Lung (tissue), 12 donors: Measurements from ENCODE around the gene C10orf105. TPM values are rescaled to one million over a fixed set of nuclear protein-coding genes. Genes with fewer than 3 reads are reported as not detected.

Source experiments
- ATAC-seq: fragments of 200-7000 bp; cut with Tn5 transposase; one replicate; pipeline ENCODE4 v1.9.1; 2020; ENCODE audit warnings: moderate number of reproducible peaks; ENCODE audit not compliant: insufficient read depth, low FRiP score
- DNase-seq, 3 donors: peaks; one replicate each; pipeline ENCODE4 v3.0.0-alpha.2; 2013 to 2017
- H3K27ac ChIP-seq, 2 donors: one replicate each; pipeline ENCODE4 v1.5.1; 2013; ENCODE audit warnings: mild to moderate bottlenecking in 2 of 2, moderate library complexity in 2 of 2, control low read depth in 1 of 2, inconsistent platforms in 1 of 2, low read depth in 1 of 2, low read length in 1 of 2
- H3K27me3 ChIP-seq, 3 donors: one replicate each; pipeline ENCODE4 v1.5.1; 2013; ENCODE audit warnings: low read length in 2 of 3; ENCODE audit not compliant: control insufficient read depth in 3 of 3, insufficient read depth in 3 of 3
- H3K36me3 ChIP-seq, 4 donors: one replicate each; pipeline ENCODE4 v1.5.1; 2013; ENCODE audit warnings: low read length in 4 of 4, mild to moderate bottlenecking in 1 of 4, moderate library complexity in 1 of 4; ENCODE audit not compliant: control insufficient read depth in 4 of 4, insufficient read depth in 4 of 4
- H3K4me1 ChIP-seq, 5 donors: one replicate each; pipeline ENCODE4 v1.5.1; 2013; ENCODE audit warnings: low read length in 5 of 5, mild to moderate bottlenecking in 2 of 5, moderate library complexity in 1 of 5; ENCODE audit not compliant: control insufficient read depth in 5 of 5, insufficient read depth in 5 of 5
- H3K4me3 ChIP-seq: one replicate; pipeline ENCODE4 v1.5.1; 2013; ENCODE audit warnings: mild to moderate bottlenecking, control low read depth, moderate library complexity
- H3K9ac ChIP-seq, 2 donors: one replicate each; pipeline ENCODE4 v1.5.1; 2013; ENCODE audit warnings: low read length in 2 of 2, control low read depth in 1 of 2; ENCODE audit not compliant: insufficient read depth in 1 of 2
- H3K9me3 ChIP-seq, 4 donors: one replicate each; pipeline ENCODE4 v1.5.1; 2013; ENCODE audit warnings: low read length in 3 of 4, mild to moderate bottlenecking in 1 of 4, moderate library complexity in 1 of 4; ENCODE audit not compliant: control insufficient read depth in 4 of 4, insufficient read depth in 3 of 4
- WGBS, 2 donors: extraction: QIAGEN DNeasy Blood & Tissue Kit; methylation state at CpG; one replicate each; pipeline ENCODE4 v1.1.7; 2013; 5-methylcytosine and 5-hydroxymethylcytosine counted together
- polyA plus RNA-seq, 2 donors: library from polyadenylated mRNA; stranded (reverse); fragments of 200-250 nt; gene quantifications; one replicate each; pipeline ENCODE4 v1.2.1, GENCODE V29; 2013
- total RNA-seq, 2 donors: library from RNA; depleted of rRNA in 1 of 2; stranded (reverse); fragments of >200 nt in 1 of 2; gene quantifications; one replicate each; pipeline ENCODE4 v1.2.1, GENCODE V29; 2014 to 2021
- TF ChIP-seq, protein P1 (sequence below): IDR thresholded peaks from 2 replicates; pipeline ENCODE4 v1.5.1; 2012; ENCODE audit warnings: mild to moderate bottlenecking; ENCODE audit errors: control extremely low read depth, extremely low read depth
- donor health status: control.
- donor health status: control.
- donor health status: Bipolar disorder and iron deficiency.
- donor health status: healthy.
- donor health status: DM: yes; HTN: yes; CAD: no.

C10orf105 gene
- total and polyA plus RNA-seq, 4 donors, result 0.14 to 0.58 (median 0.27) TPM

DNA sequence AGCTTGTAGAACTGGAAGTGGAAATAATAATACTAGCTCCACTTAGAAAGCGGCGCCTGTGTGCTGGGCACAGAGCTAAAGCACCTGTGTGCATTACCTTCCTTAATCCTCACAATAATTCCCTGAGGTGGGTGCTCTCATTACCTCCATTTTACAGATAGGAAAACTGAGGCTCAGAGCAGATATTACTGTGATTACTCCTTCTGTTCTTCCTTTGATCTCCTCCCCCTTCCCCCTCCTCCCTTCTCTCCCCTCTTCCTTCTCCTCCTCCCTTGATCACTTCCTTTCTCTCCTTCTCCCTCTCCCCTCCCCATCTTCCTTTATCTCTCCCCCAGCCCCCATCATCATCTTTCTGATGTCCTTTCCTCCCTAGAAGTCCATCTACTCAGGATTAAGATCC is 55.0 kb downstream of the C10orf105 start:
- Histone ChIP-seq H3K27ac (no peak overlapping the region), H3K36me3 (no peaks in the 10 kb centered on the region), H3K9me3 (no peaks in the 10 kb centered on the region), H3K9ac (no peak overlapping the region), H3K27me3 (no peaks in the 10 kb centered on the region), H3K4me1 (peaks cover 0 to 6% (median 0%) of the 10 kb centered on the region in 5 donors), H3K4me3 (no peak overlapping the region)
- 56 to 61% methylated on average over 2 of the region's 2 CpGs for WGBS, 2 donors
- TF ChIP-seq, protein P1, sequence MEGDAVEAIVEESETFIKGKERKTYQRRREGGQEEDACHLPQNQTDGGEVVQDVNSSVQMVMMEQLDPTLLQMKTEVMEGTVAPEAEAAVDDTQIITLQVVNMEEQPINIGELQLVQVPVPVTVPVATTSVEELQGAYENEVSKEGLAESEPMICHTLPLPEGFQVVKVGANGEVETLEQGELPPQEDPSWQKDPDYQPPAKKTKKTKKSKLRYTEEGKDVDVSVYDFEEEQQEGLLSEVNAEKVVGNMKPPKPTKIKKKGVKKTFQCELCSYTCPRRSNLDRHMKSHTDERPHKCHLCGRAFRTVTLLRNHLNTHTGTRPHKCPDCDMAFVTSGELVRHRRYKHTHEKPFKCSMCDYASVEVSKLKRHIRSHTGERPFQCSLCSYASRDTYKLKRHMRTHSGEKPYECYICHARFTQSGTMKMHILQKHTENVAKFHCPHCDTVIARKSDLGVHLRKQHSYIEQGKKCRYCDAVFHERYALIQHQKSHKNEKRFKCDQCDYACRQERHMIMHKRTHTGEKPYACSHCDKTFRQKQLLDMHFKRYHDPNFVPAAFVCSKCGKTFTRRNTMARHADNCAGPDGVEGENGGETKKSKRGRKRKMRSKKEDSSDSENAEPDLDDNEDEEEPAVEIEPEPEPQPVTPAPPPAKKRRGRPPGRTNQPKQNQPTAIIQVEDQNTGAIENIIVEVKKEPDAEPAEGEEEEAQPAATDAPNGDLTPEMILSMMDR, result no peak
- no peak for ATAC-seq
- no peak for DNase-seq

DNA sequence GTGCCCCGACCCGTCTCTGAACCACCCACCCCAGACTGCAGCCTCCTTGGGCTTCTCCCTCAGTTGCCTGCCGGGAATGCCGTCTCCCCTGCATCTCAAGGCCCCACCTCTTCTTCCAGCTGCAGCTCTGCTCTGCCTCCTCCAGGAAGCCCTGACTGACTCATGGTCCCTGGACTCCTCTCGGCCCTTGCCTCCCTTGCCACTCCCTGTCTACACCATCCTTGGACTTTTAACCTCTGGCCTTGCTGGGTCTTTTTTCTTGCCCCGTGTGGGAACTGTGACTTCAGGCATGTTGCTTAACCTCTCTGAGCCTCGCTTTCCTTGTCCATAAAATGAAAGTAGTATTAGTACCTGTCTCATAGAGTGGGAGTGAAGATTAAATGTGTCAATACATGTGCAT is 56.3 kb downstream of the C10orf105 start:
- DNase-seq, result no peak
- no peaks in the 10 kb centered on the region for H3K9me3 ChIP-seq
- no peak overlapping the region for H3K27ac ChIP-seq
- no peaks in the 10 kb centered on the region for H3K27me3 ChIP-seq
- no peak overlapping the region for H3K4me3 ChIP-seq
- H3K36me3 ChIP-seq, result no peaks in the 10 kb centered on the region
- WGBS, 2 donors, result 87 to 93% methylated on average over 7 of the region's 7 CpGs
- H3K9ac ChIP-seq, result no peak overlapping the region
- no peak for ATAC-seq
- TF ChIP-seq, protein P1, result no peak
- peaks cover 0 to 6% (median 0%) of the 10 kb centered on the region in 5 donors for H3K4me1 ChIP-seq

DNA sequence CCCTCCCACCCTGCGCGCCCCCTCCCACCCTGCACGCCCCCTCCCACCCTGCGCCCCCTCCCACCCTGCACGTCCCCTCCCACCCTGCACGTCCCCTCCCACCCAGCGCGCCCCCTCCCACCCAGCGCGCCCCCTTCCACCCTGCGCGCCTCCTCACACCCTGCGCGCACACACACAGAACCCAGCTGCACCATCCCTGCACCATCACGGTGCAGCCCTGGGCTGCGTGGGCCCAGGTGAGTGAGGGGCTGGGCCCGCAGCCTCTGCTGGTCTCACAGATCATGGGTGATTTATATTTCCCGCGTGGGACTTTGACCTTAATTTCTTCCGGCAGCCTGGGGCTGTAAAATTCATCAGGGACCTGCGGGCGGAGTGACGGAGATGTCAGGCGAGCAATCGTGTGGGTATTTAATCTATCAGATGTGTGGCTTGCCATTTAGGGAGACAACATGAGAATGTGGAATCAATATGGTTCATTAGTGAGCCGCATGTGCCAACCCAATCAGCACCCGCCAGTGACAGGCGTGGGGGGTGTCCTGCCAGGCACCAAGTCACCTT is 57.7 kb downstream of the C10orf105 start:
- WGBS, 2 donors, result 91 to 92% methylated on average over 24 to 26 of the region's 28 CpGs
- TF ChIP-seq, protein P1, result no peak

More for the DNA sequence above, 57.7 kb downstream of the C10orf105 start:
- H3K4me1 ChIP-seq, result peaks cover 0 to 10% (median 0%) of the 10 kb centered on the region in 5 donors
- no peak for DNase-seq
- H3K27ac ChIP-seq, result no peak overlapping the region
- no peaks in the 10 kb centered on the region for H3K9me3 ChIP-seq
- H3K4me3 ChIP-seq, result no peak overlapping the region
- ATAC-seq, result no peak
- no peak overlapping the region for H3K9ac ChIP-seq
- H3K36me3 ChIP-seq, result no peaks in the 10 kb centered on the region
- no peaks in the 10 kb centered on the region for H3K27me3 ChIP-seq

Other genes starting within 250 kb of the C10orf105 start
- 100 to 1,000 TPM in 1 of 2 donors, 10 to 100 TPM in 1; 55.2 to 114 TPM for gene VSIR, start 53.7 kb upstream of the C10orf105 start, total RNA-seq
- gene VSIR, start 53.7 kb upstream of the C10orf105 start, polyA plus RNA-seq, result 100 to 1,000 TPM in 1 of 2 donors, 10 to 100 TPM in 1; 32.3 to 244 TPM
- 1,000 to 10,000 TPM in 1 of 2 donors, 100 to 1,000 TPM in 1; 697 to 1,496 TPM for gene PSAP, start 131.5 kb upstream of the C10orf105 start, total RNA-seq
- gene PSAP, start 131.5 kb upstream of the C10orf105 start, polyA plus RNA-seq, result 1,000 to 10,000 TPM in 1 of 2 donors, 100 to 1,000 TPM in 1; 496 to 1,828 TPM
- 10 to 100 TPM; 10.7 to 13.7 TPM for gene CHST3, start 244.6 kb upstream of the C10orf105 start, total RNA-seq
- 1 to 10 TPM; 2.2 to 5.2 TPM for gene CHST3, start 244.6 kb upstream of the C10orf105 start, polyA plus RNA-seq